GM12878 (cell line): ENCODE data around the gene OTOG. TPM values are rescaled to one million over a fixed set of nuclear protein-coding genes. Genes with fewer than 3 reads are reported as not detected.

ENCODE experiments used
- ATAC-seq: fragments of 200-7000 bp; cut with Tn5 transposase; 3 replicates; pipeline ENCODE4 v1.9.1; 2020; ENCODE audit warnings: mild to moderate bottlenecking, moderate library complexity
- BruUV-seq: library from RNA; stranded (reverse); fragments of 400-500 nt; replicated peaks from 2 replicates; lab custom pipeline; 2021; lab: Mats Ljungman, UMichigan
- CTCF ChIA-PET: fragments of 300-600 bp; sonication (Branson Sonifier 250); formaldehyde crosslinking; extraction: SDS; loops from one replicate; lab custom pipeline; 2021; ENCODE audit warnings: inconsistent platforms; lab: Yijun Ruan, JAX
- POLR2A ChIA-PET: fragments of 350-600 bp; formaldehyde crosslinking; extraction: SDS; loops from one replicate; lab custom pipeline; 2021; ENCODE audit warnings: inconsistent platforms; lab: Charles Lee
- RAD21 ChIA-PET: fragments of 300-600 bp; sonication (Branson Sonifier 250); formaldehyde crosslinking; loops from one replicate; lab custom pipeline; 2023; ENCODE audit warnings: antibody characterized with exemption; ENCODE audit not compliant: unreplicated experiment; lab: Charles Lee
- SMC1A ChIA-PET: fragments of 300-600 bp; sonication (Branson Sonifier 250); formaldehyde crosslinking; loops from one replicate; lab custom pipeline; 2023; ENCODE audit not compliant: unreplicated experiment, uncharacterized antibody; lab: Charles Lee
- DNase-seq: peaks from one replicate; pipeline ENCODE4 v3.0.0-alpha.2; 2011; ENCODE audit warnings: low read depth, low spot score
- FAIRE-seq: peaks from 3 replicates; lab custom pipeline; 2011; peaks lifted over from hg19 to GRCh38; lab: Jason Lieb, UNC
- H2AFZ ChIP-seq: 2 replicates; pipeline ENCODE4 v1.6.0; 2011; ENCODE audit warnings: low read depth, low read length, control low read depth; ENCODE audit not compliant: control insufficient read depth
- H3K27ac ChIP-seq: 2 replicates; pipeline ENCODE4 v1.5.1; 2011; ENCODE audit warnings: control low read depth; ENCODE audit not compliant: control insufficient read depth, insufficient read depth
- H3K27me3 ChIP-seq, 2 experiments: replicated peaks in 1 of 2; 2 replicates each; pipeline versions ENCODE4 v1.6.0 to v1.6.1; 2011; ENCODE audit warnings: low read length in 1 of 2; ENCODE audit not compliant: control insufficient read depth in 2 of 2, insufficient read depth in 2 of 2
- H3K36me3 ChIP-seq, 2 experiments: 2 replicates each; pipeline ENCODE4 v1.5.1; 2011; ENCODE audit warnings: low read length in 1 of 2; ENCODE audit not compliant: control insufficient read depth in 2 of 2, insufficient read depth in 2 of 2
- H3K4me1 ChIP-seq: 2 replicates; pipeline ENCODE4 v1.6.1; 2011; ENCODE audit warnings: mild to moderate bottlenecking, low read length, moderate library complexity, mixed read lengths; ENCODE audit not compliant: control insufficient read depth, insufficient read depth
- H3K4me2 ChIP-seq: 2 replicates; pipeline ENCODE4 v1.6.0; 2011; ENCODE audit warnings: control low read depth; ENCODE audit not compliant: control insufficient read depth, insufficient read depth
- H3K4me3 ChIP-seq: fragments of 200-600 bp; sonication (generic); 2 replicates; pipeline ENCODE4 v1.5.1; 2016
- H3K79me2 ChIP-seq: 2 replicates; pipeline ENCODE4 v1.6.0; 2011; ENCODE audit warnings: low read length; ENCODE audit not compliant: control insufficient read depth, insufficient read depth
- H3K9ac ChIP-seq: 2 replicates; pipeline ENCODE4 v1.8.0; 2011; ENCODE audit warnings: low read length, control low read depth, mixed read lengths; ENCODE audit not compliant: control insufficient read depth, insufficient read depth
- H3K9me3 ChIP-seq: replicated peaks from 3 replicates; pipeline ENCODE4 v1.5.1; 2011; ENCODE audit warnings: mild to moderate bottlenecking, low read length; ENCODE audit not compliant: control insufficient read depth, insufficient read depth
- H4K20me1 ChIP-seq: 2 replicates; pipeline ENCODE4 v1.6.0; 2011; ENCODE audit not compliant: control insufficient read depth, insufficient read depth
- EGR1 ChIP-seq, 2 experiments: IDR thresholded peaks; 1 replicate in 1 of 2; 2 replicates in 1 of 2; pipeline ENCODE4 v1.6.1; 2011 to 2012; ENCODE audit warnings: low read depth in 2 of 2, low read length in 2 of 2, borderline replicate concordance in 1 of 2, mild to moderate bottlenecking in 1 of 2, moderate library complexity in 1 of 2
- FOXK2 ChIP-seq: fragments of 450-650 bp; IDR thresholded peaks from 2 replicates; pipeline ENCODE4 v1.6.1; 2017; ENCODE audit warnings: mild to moderate bottlenecking, moderate library complexity
- HDAC6 ChIP-seq: fragments of 200-600 bp; sonication (generic); IDR thresholded peaks from one replicate; pipeline ENCODE4 v1.8.0; 2017; ENCODE audit warnings: antibody characterized with exemption; ENCODE audit not compliant: unreplicated experiment
- JUND ChIP-seq: IDR thresholded peaks from 2 replicates; pipeline ENCODE4 v1.6.1; 2012; ENCODE audit warnings: low read depth, mild to moderate bottlenecking, low read length, improper control_type of control experiment, moderate library complexity
- LARP7 ChIP-seq: fragments of 450-650 bp; IDR thresholded peaks from 2 replicates; pipeline ENCODE4 v1.6.1; 2017; ENCODE audit warnings: mild to moderate bottlenecking
- PAX8 ChIP-seq: fragments of 450-650 bp; IDR thresholded peaks from 2 replicates; pipeline ENCODE4 v1.6.1; 2017; ENCODE audit warnings: mild to moderate bottlenecking, moderate library complexity
- YBX1 ChIP-seq: fragments of 450-650 bp; IDR thresholded peaks from 2 replicates; pipeline ENCODE4 v1.6.1; 2016; ENCODE audit warnings: antibody characterized with exemption
- ZNF622 ChIP-seq: fragments of 450-650 bp; IDR thresholded peaks from 2 replicates; pipeline ENCODE4 v1.6.1; 2017; ENCODE audit warnings: mild to moderate bottlenecking, inconsistent platforms
- WGBS: methylation state at CpG from one replicate; pipeline ENCODE4 v1.1.6; 2016; ENCODE audit warnings: low lambda C conversion rate; ENCODE audit not compliant: insufficient replicate concordance, insufficient coverage; ENCODE audit errors: missing lambda C conversion rate; 5-methylcytosine and 5-hydroxymethylcytosine counted together
- in situ Hi-C: fragments of 300-500 bp; cut with MboI; formaldehyde crosslinking; loops from 9 replicates; pipeline ENCODE4 v1.14.3; 2018; ENCODE audit warnings: mixed read lengths
- intact Hi-C: fragments of 100-400 bp; cut with micrococcal nuclease; formaldehyde crosslinking; loops from one replicate; pipeline ENCODE4 v1.14.2; 2022; ENCODE audit not compliant: unreplicated experiment
- polyA plus RNA-seq, 11 experiments: library from polyadenylated mRNA; depleted of rRNA in 4 of 11; unstranded in 6 of 11; stranded (reverse) in 5 of 11; fragments of >200 nt; fragmentation: Nextera tagmentation in 4 of 11; fragmentation: Illumina TruSeq in 1 of 11; extraction: Ambion mirVana in 4 of 11; extraction: Trizol in 1 of 11; gene quantifications; 1 replicate in 1 of 11; 2 replicates in 10 of 11; pipeline versions ENCODE4 v1.2.1 to v1.2.3, GENCODE V29; 2011 to 2016; ENCODE audit warnings: inconsistent platforms in 2 of 11, missing spikeins in 2 of 11, low read depth in 1 of 11
- total RNA-seq, 4 experiments: library from RNA; depleted of rRNA in 3 of 4; stranded (reverse); fragments of >200 nt in 3 of 4; fragmentation: Illumina TruSeq in 1 of 4; extraction: Trizol in 1 of 4; gene quantifications; 2 replicates each; pipeline versions ENCODE4 v1.2.1 to v1.2.3, GENCODE V29; 2013 to 2021

Gene OTOG
- total and polyA plus RNA-seq, 10 of the 15 experiments (the other 5 are each of a cell fraction or from before 2014, with no cell fraction given), result not detected

- intact Hi-C loops, result no loop called here
- ATAC-seq (no peak), DNase-seq (no peak), FAIRE-seq (no peak)
- CTCF ChIA-PET, result interaction anchor here (0.9 to 2.8 kb wide), 4 partner anchors 130 to 389 kb away, joined by 3 to 13 read pairs (median 3); no protein-coding TSS in a partner anchor
- POLR2A ChIA-PET, result no interaction called here
- RAD21 ChIA-PET, result interaction anchor here (1.3 kb wide), 1 partner anchor 134 kb away, joined by 3 read pairs; no protein-coding TSS in a partner anchor
- SMC1A ChIA-PET, result interaction anchor here (3.5 kb wide), 1 partner anchor 382 kb away, joined by 16 read pairs; no protein-coding TSS in a partner anchor
- H3K4me3 ChIP-seq, result no peak overlapping the region
- no peak for TF ChIP-seq YBX1
- TF ChIP-seq ZNF622, result no peak
- no peak for TF ChIP-seq EGR1 (IDR thresholded peaks at IDR 0.05; ENCODE audit: borderline replicate concordance in 1 of 2, low read depth in 2 of 2, low read length in 2 of 2)
- no peak for TF ChIP-seq HDAC6
- TF ChIP-seq LARP7, result no peak
- no peak for TF ChIP-seq FOXK2
- TF ChIP-seq JUND, result no peak
- no peak for TF ChIP-seq PAX8
- H3K9ac ChIP-seq, result no peak overlapping the region
- H2AFZ ChIP-seq, result no peak overlapping the region
- no peaks in the 10 kb centered on the region; the same call in 2 of the 3 replicates for H3K9me3 ChIP-seq
- BruUV-seq, result no TSS peak
- in situ Hi-C loops, result loop anchor here (5.0 kb wide), 1 partner anchor 381 kb away; no protein-coding TSS in a partner anchor
- no peaks in the 10 kb centered on the region for H3K4me1 ChIP-seq
- 32% methylated on average over 7 of the region's 7 CpGs for WGBS
- no peaks in the 10 kb centered on the region for H3K79me2 ChIP-seq
- H3K4me2 ChIP-seq, result no peak overlapping the region
- no peaks in the 10 kb centered on the region for H3K36me3 ChIP-seq
- H3K27me3 ChIP-seq, result no peaks in the 10 kb centered on the region; a peak in 1 of 4 replicates
- peaks cover 2% of the 10 kb centered on the region; the same call in 1 of the 2 replicates for H4K20me1 ChIP-seq
- H3K27ac ChIP-seq, result no peak overlapping the region
Measured at GRCh38 chr11:17596711-17597110, 49.7 kb downstream of the OTOG start.
